HCT116 (cell line): ENCODE data around the gene PPP2R3C.

Experiments
- CTCF ChIP-seq, 3 experiments: fragments of 200-600 bp in 1 of 3; sonication (generic) in 1 of 3; IDR thresholded peaks in 2 of 3; conservative IDR thresholded peaks in 1 of 3; 2 replicates each; pipeline ENCODE4 v1.5.1; 2012 to 2017; ENCODE audit warnings: low read depth in 2 of 3, low read length in 2 of 3, antibody characterized with exemption in 1 of 3, borderline replicate concordance in 1 of 3, control low read depth in 1 of 3, mild to moderate bottlenecking in 1 of 3, mixed read lengths in 1 of 3, mixed run types in 1 of 3, moderate library complexity in 1 of 3; ENCODE audit not compliant: insufficient read depth in 1 of 3
- EZH2 ChIP-seq: fragments of 200-600 bp; sonication (generic); IDR thresholded peaks from 2 replicates; pipeline ENCODE4 v1.6.1; 2017; ENCODE audit warnings: antibody characterized with exemption, mixed run types
- JUND ChIP-seq: IDR thresholded peaks from 2 replicates; pipeline ENCODE4 v1.6.1; 2012
- MAX ChIP-seq: IDR thresholded peaks from 2 replicates; pipeline ENCODE4 v1.6.1; 2012
- POLR2A ChIP-seq: IDR thresholded peaks from 2 replicates; pipeline ENCODE4 v1.7.0; 2011; ENCODE audit warnings: borderline replicate concordance; ENCODE audit not compliant: insufficient read depth, insufficient read length; ENCODE audit errors: extremely low read depth
- POLR2AphosphoS5 ChIP-seq: IDR thresholded peaks from 2 replicates; pipeline ENCODE4 v1.6.1; 2011; ENCODE audit warnings: mild to moderate bottlenecking, low read depth, low read length, moderate library complexity
- RAD21 ChIP-seq: IDR thresholded peaks from 2 replicates; pipeline ENCODE4 v1.6.1; 2012; ENCODE audit warnings: low read depth, mild to moderate bottlenecking
- REST ChIP-seq: IDR thresholded peaks from 2 replicates; pipeline ENCODE4 v1.6.1; 2012; ENCODE audit warnings: low read depth
- SIN3A ChIP-seq: IDR thresholded peaks from 2 replicates; pipeline ENCODE4 v1.6.1; 2012; ENCODE audit warnings: low read depth

GRCh38 chr14:35121026-35121886, 534 bp downstream of the PPP2R3C start:
- TF ChIP-seq POLR2AphosphoS5 (peak; percentile 81; the same call in 1 of the 2 replicates), JUND (no peak), CTCF (IDR thresholded peaks at IDR 0.05 in 2 of 3, conservative IDR thresholded peaks at IDR 0.05 in 1 of 3; ENCODE audit: borderline replicate concordance in 1 of 3, insufficient read depth in 1 of 3, low read depth in 2 of 3, low read length in 2 of 3) (no peak), POLR2A (peak; percentile 38), REST (no peak), MAX (no peak), SIN3A (0 out of 2 replicates have a peak, but pooled peaks have one; percentile 4), EZH2 (no peak), RAD21 (no peak)
